Left lung (tissue), 10 donors: Measurements from ENCODE around the gene GABRR1. TPM values are rescaled to one million over a fixed set of nuclear protein-coding genes. Genes with fewer than 3 reads are reported as not detected.

Source experiments
- ATAC-seq: fragments of 200-7000 bp; cut with Tn5 transposase; one replicate; pipeline ENCODE4 v1.9.1; 2020; ENCODE audit warnings: moderate library complexity
- DNase-seq, 4 donors: peaks; one replicate each; pipeline ENCODE4 v3.0.0-alpha.2; 2013 to 2020
- H3K27ac ChIP-seq, 2 donors: fragments of 200-600 bp; sonication (generic) in 1 of 2; one replicate each; pipeline versions ENCODE4 v1.5.0 to v1.8.0; 2020 to 2021
- H3K27me3 ChIP-seq, 2 donors: fragments of 200-600 bp; sonication (generic) in 1 of 2; one replicate each; pipeline versions ENCODE4 v1.5.0 to v1.8.0; 2020 to 2021
- H3K36me3 ChIP-seq, 2 donors: fragments of 200-600 bp; sonication (generic) in 1 of 2; one replicate each; pipeline versions ENCODE4 v1.5.0 to v1.8.0; 2020 to 2021
- H3K4me1 ChIP-seq, 2 donors: fragments of 200-600 bp; one replicate each; pipeline ENCODE4 v1.8.0; 2021
- H3K4me3 ChIP-seq, 2 donors: fragments of 200-600 bp; sonication (generic) in 1 of 2; one replicate each; pipeline versions ENCODE4 v1.5.0 to v1.8.0; 2020 to 2021; ENCODE audit warnings: mild to moderate bottlenecking in 1 of 2
- H3K9me3 ChIP-seq, 2 donors: fragments of 200-600 bp; sonication (generic) in 1 of 2; one replicate each; pipeline versions ENCODE4 v1.5.0 to v1.8.0; 2020 to 2021
- intact Hi-C, 2 donors: fragments of 100-400 bp; cut with DNase I; formaldehyde crosslinking; loops; one replicate each; pipeline versions ENCODE4 v1.11.2 to v1.14.2; 2022
- polyA plus RNA-seq, 6 donors: library from polyadenylated mRNA; unstranded; fragments of 120-200 nt; gene quantifications; one replicate each; pipeline ENCODE4 v1.2.1, GENCODE V29; 2013; ENCODE audit not compliant: insufficient read length in 6 of 6
- total RNA-seq, 2 donors: library from RNA; stranded (reverse); fragmentation: NEBNext Ultra II Directional; extraction: Animal tissue kit (Norgen Biotek cat#: 25700); gene quantifications; one replicate each; pipeline ENCODE4 v1.2.1, GENCODE V29; 2021
- TF ChIP-seq, protein P1 (sequence below), 2 donors: fragments of 200-600 bp; sonication (generic) in 1 of 2; IDR thresholded peaks; one replicate each; pipeline versions ENCODE4 v1.5.0 to v1.8.0; 2021; ENCODE audit warnings: antibody characterized with exemption in 2 of 2
- donor health status: DM: no; HTN: yes; CAD: no.
- donor health status: DM: no; HTN: no; CAD: no.

The GABRR1 gene
- total and polyA plus RNA-seq, 8 donors = not detected

DNA sequence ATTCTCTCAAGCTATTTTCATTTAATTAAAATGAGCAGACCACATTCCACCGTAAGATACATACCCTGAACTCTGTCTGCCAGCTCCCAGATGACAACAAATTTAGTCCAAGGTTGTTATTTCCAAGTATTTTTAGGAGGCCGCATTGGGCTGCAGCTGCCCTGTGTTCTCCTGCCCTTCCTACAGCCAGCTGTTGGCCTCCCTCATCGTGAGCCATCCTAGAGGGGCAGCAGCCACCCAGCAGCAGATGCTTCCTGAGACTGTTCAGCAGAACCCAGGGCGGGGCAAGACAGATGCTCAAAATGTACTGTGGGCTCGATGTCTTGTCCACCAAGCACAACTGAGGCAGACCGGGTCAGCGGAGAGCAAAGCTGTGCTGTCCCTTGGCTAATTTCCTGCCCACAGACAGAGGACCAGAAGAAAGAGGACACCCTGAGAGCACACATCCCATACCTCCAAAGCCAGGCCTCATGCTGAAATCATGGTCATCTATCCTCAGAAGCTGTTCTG, 16.4 kb downstream of the GABRR1 start:
- H3K27me3 ChIP-seq = no peaks in the 10 kb centered on the region
- TF ChIP-seq, protein P1, sequence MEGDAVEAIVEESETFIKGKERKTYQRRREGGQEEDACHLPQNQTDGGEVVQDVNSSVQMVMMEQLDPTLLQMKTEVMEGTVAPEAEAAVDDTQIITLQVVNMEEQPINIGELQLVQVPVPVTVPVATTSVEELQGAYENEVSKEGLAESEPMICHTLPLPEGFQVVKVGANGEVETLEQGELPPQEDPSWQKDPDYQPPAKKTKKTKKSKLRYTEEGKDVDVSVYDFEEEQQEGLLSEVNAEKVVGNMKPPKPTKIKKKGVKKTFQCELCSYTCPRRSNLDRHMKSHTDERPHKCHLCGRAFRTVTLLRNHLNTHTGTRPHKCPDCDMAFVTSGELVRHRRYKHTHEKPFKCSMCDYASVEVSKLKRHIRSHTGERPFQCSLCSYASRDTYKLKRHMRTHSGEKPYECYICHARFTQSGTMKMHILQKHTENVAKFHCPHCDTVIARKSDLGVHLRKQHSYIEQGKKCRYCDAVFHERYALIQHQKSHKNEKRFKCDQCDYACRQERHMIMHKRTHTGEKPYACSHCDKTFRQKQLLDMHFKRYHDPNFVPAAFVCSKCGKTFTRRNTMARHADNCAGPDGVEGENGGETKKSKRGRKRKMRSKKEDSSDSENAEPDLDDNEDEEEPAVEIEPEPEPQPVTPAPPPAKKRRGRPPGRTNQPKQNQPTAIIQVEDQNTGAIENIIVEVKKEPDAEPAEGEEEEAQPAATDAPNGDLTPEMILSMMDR (IDR thresholded peaks at IDR 0.05) = no peak
- no peak overlapping the region for H3K4me3 ChIP-seq
- H3K9me3 ChIP-seq = no peaks in the 10 kb centered on the region
- H3K27ac ChIP-seq = no peak overlapping the region
- DNase-seq = no peak
- ATAC-seq = no peak
- H3K4me1 ChIP-seq = no peaks in the 10 kb centered on the region
- intact Hi-C loops = no loop called here
- H3K36me3 ChIP-seq = no peaks in the 10 kb centered on the region

DNA sequence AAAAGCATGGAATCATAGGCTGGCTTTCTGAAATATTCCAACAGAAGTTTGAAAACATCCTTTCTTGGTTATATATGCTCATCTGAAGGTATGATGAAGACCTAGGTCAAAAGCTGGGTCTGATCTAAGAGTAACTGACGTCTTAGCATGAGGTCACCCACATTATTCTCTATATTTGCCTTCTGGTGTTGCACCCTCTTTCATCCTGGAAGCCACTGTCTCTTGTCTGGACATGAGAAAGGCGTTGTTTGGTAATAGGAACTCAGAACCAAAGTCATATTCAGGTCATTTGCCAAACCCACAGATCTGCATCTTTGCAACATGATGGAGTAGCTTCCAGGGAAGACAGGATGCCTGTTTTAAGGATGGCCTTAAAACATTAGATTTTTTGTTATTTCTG, 17.6 kb downstream of the GABRR1 start:
- Histone ChIP-seq H3K9me3 (peaks cover 0 to 8% of the 10 kb centered on the region in 2 donors), H3K27ac (no peak overlapping the region), H3K4me1 (no peaks in the 10 kb centered on the region), H3K4me3 (no peak overlapping the region), H3K27me3 (no peaks in the 10 kb centered on the region), H3K36me3 (no peaks in the 10 kb centered on the region)
- intact Hi-C loops = no loop called here
- ATAC-seq (no peak), DNase-seq (no peak)
- TF ChIP-seq, protein P1 (IDR thresholded peaks at IDR 0.05) = no peak

DNA sequence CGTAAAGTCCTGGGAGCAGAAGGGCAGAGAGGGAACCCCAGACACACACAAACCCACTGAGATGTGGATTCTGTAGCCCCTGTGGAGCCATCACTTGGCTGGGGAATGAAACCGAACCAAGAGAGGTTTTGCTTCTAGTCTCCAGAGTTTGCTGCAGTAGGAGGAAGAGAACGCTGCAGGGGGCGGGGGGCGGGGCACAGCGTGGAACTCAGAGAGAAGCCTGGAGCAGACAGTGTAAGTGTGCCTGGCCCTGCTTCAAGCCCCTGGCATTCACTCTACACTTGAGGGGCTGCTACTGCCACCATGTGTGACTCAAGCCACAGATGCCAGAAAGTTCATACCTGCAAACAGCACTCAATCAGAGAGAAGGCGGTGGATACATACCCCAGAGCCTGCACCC, 18.9 kb downstream of the GABRR1 start:
- intact Hi-C loops = no loop called here
- Histone ChIP-seq H3K27ac (no peak overlapping the region), H3K27me3 (no peaks in the 10 kb centered on the region), H3K36me3 (no peaks in the 10 kb centered on the region), H3K9me3 (peaks cover 0 to 11% of the 10 kb centered on the region in 2 donors), H3K4me1 (no peaks in the 10 kb centered on the region), H3K4me3 (no peak overlapping the region)
- no peak for DNase-seq
- TF ChIP-seq, protein P1 (IDR thresholded peaks at IDR 0.05) = no peak
- no peak for ATAC-seq

DNA sequence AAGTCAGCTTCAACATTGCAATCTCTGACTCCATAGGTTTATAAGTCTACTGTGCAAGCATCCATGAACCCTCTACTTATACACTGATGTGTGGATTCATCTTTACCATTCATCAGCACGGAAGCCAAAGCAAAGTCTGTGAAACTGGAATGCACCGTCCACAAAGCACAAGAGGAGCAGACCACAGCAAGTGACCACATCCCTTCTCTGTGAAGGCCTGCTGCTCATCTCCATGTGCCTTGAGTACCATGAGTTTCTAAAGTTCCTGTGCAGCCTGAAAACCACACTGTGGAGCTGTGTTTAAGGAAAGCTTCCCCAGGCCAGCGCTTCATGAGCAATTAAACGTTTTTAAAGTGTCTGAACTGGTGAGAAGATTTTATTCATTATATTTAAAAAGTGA, 20.0 kb downstream of the GABRR1 start:
- Histone ChIP-seq H3K36me3 (no peaks in the 10 kb centered on the region), H3K4me3 (no peak overlapping the region), H3K4me1 (no peaks in the 10 kb centered on the region), H3K9me3 (peaks cover 0 to 11% of the 10 kb centered on the region in 2 donors), H3K27ac (no peak overlapping the region), H3K27me3 (no peaks in the 10 kb centered on the region)
- no peak for DNase-seq
- intact Hi-C loops = no loop called here
- ATAC-seq = no peak
- TF ChIP-seq, protein P1 (IDR thresholded peaks at IDR 0.05) = no peak

DNA sequence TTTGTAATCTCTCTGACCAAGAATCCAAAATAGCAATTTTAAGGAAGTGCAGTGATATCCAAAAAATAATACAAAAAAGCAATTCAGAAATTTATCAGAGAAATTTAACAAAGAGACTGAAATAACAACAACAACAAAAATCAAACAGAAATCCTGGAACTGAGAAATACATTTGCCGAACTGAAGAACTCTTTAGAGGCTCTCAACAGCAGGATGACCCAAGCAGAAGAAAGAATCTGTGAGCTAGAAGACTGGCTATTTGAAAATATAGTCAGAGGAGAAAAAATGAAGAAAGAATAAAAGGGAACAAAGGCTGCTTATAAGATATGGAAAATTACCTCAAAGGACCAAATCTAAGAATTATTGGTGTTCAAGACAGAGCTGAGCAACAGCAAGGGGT, 22.6 kb downstream of the GABRR1 start:
- H3K27me3 ChIP-seq = no peaks in the 10 kb centered on the region
- H3K4me1 ChIP-seq = no peaks in the 10 kb centered on the region
- no peak for DNase-seq
- H3K27ac ChIP-seq = no peak overlapping the region
- no peak overlapping the region for H3K4me3 ChIP-seq
- ATAC-seq = no peak
- TF ChIP-seq, protein P1 (IDR thresholded peaks at IDR 0.05) = no peak
- H3K9me3 ChIP-seq = peaks cover 0 to 11% of the 10 kb centered on the region in 2 donors
- H3K36me3 ChIP-seq = no peaks in the 10 kb centered on the region
- intact Hi-C loops = no loop called here
